Stimulated activated CD4-positive, alpha-beta T cell treated with anti-CD3 and anti-CD28 coated beads, Interleukin-4, amount 100 ng/mL, for 24 hours (primary cell): ENCODE data around the gene LHFPL3.
"Not testable (repeated sequence)": the region's sequence is repeated elsewhere in the genome, so short reads cannot be mapped to it uniquely, and the experiment has no call there.

Source experiments
- DNase-seq: peaks from one replicate; pipeline ENCODE4 v3.0.0-alpha.2; 2020

The LHFPL3 gene

DNA sequence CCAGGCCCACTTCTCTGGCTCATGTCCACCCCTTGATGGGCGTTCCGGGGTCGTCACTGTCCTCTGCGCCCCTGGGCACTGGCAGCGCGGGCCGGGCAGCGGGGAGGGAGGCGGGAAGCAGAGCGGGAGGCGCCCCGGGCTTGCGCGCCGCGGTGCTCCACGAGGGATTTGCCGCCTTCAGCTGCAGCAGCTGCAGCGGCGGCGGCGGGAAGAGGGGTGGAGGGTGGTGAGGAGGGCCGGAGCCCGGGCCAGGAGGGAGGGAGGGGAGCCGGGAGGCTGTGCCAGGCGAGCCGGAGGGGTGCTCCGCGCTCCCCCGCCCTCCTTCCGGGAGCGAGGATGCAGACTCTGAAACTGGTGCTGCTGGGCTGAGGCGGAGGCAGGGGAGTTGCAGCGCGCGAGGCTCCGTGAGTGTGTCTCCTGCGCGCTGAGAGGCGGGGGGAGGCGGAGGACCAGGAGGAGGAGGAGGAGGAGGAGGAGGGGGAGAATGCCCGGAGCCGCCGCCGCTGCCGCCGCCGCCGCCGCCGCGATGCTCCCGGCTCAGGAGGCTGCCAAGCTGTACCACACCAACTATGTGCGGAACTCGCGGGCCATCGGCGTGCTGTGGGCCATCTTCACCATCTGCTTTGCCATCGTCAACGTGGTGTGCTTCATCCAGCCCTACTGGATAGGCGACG is at the start of gene LHFPL3:
LHFPL3 (plus strand) TSS at position 308 of the 674 bp plus-strand sequence.
- no peak for DNase-seq

DNA sequence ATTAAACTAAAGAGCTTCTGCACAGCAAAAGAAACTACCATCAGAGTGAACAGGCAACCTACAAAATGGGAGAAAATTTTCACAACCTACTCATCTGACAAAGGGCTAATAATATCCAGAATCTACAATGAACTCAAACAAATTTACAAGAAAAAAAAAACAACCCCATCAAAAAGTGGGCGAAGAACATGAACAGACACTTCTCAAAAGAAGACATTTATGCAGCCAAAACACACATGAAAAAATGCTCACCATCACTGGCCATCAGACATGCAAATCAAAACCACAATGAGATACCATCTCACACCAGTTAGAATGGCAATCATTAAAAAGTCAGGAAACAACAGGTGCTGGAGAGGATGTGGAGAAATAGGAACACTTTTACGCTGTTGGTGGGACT is 46.7 kb upstream of the LHFPL3 start:
- DNase-seq = not testable (repeated sequence)

DNA sequence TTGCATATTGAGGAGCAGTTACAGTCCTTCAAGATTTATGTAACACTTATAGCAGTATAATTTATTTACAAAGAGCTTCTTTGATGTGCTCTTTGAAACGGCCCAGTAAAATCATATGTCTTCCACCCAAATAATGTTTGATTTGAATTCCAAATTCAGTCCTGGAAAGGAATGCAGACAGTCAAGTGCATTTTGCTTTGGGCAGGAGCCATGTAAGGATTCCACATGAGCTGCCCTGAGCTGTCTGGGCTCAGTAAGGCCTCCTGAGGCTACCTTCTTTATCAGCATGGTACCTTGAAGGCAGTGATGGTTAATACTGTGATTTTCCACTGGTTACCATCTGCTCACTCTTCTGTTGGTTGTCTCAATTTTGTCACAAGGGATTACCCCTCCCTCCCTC is 41.6 kb upstream of the LHFPL3 start:
- DNase-seq = no peak

DNA sequence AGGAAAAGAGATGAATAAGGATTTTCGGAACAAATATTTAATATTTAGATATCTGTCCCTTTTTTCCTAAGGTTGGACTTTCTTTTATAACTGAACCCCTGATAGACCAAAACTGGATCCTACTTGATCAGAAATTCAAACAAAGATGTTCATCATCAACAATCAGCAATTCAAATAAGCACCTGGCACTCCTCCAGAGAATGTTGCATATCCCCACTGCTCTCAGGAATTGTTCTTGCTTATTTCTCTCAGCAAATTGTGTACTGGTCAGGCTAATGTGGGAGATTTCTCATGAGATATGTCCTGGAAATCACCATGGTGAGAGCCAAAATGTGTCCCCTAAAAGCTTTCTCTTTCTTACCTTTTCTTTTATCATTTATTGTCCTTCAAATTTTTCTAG is 40.3 kb upstream of the LHFPL3 start:
- no peak for DNase-seq

DNA sequence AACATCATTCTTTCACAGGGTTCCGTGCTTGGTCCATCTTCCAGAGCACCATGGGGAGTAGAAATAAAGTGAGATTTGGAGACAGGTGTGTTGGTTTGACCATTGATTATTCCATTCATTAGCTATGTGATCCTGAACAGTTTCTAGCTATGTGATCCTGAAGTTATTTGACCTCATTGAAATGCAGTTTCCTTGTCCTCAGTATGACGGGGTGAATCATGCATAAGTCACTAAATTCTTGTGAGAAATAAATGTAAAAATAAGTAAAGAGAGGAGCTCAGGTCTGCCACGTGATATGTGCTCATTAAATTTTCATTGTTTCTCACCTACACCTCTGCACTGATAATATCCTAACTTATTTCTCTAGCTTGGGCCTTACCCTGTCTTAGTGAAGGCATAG is 34.1 kb upstream of the LHFPL3 start:
- DNase-seq = no peak

DNA sequence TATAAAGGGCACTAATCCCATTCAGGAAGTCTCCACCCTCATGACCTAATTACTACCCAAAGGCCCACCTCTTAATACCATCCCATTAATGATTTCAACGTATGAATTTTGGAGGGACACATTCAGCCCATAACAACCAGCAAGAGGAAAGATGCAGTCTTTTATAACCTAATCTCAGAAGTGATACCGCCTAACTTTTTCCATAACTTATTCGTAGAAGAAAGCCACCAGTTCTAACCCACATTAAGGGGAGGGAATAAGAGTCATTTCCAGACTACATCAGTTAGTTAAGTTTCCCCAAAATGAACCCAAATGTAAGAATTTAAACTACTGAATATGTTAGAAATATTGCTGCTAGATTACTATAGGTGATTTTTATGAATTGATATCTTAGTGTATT is 32.1 kb upstream of the LHFPL3 start:
- no peak for DNase-seq

DNA sequence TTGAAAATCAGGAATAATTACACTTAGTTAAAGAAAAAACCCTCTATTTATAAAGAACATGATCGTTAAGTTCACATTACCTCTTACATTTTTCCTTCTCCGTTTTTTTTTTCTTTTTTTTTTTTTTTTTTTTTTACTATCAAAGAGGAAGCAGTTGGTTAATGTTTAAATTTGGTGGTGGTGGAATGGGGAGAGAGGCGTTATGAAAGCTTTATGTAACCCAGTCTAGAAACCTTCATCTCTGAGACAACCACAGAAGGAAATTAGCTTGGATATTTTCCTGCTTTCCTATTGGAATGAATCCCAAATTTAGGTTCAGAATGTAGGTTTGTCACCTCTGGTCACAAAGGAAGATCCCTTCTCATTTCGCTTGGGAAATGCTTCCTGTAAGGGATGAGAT is 31.5 kb upstream of the LHFPL3 start:
- DNase-seq = no peak

DNA sequence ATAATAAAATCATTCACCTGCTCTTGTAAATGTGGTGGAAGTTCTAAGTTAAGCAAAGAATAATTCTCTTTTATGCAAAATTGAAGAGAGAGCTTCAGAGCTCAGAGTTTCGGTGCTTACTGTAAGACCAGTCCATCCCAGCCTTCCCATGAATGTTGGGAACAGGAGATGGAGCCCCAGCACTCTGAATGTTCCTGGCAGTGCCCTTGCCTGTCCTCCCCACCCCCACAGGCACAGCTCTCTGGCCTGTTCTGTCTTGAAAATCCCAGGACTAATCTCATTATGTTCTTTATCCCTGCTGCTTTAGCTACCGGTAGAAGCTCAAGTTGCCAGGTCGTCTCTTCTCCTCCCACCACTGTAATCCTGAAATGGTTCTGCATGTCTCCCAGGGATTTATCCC is 29.1 kb upstream of the LHFPL3 start:
- DNase-seq = no peak

DNA sequence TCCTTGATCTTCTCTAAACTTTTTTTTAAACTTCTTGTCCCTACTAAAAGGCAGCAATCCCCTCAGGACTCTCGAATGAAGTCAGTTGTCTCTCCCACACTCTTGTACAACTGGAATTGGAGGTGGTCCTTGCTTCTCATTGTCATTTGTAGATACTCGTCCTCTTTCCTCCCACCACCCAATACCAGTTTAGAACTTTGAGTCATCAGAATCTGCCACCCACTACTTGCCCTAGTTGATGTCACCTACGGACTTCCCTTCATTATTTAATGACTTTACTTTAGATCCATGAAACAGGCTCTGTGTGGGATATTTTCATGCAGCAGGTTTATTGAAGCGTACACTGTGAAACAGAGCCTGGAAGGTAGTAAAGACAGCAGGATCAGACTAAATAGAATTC is 28.6 kb upstream of the LHFPL3 start:
- DNase-seq = no peak

DNA sequence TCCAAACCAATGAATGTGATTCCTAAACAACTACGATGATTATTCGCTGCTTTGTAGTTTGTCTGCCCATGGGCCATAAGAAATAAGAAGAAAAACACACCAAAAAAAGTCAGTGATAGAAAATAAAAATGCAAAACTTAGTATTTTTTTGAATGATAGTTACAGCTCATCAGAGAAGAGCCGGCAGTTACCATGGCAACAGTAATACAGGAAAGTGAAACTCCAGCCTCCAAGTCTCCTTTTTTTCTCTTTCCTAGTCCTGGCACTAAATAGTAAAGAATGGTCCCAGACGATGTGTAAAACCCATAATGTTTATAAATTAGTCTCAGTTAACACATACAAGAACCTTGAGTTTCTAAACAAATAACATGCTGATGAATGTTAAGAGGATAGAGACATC is 21.6 kb upstream of the LHFPL3 start:
- DNase-seq = no peak

DNA sequence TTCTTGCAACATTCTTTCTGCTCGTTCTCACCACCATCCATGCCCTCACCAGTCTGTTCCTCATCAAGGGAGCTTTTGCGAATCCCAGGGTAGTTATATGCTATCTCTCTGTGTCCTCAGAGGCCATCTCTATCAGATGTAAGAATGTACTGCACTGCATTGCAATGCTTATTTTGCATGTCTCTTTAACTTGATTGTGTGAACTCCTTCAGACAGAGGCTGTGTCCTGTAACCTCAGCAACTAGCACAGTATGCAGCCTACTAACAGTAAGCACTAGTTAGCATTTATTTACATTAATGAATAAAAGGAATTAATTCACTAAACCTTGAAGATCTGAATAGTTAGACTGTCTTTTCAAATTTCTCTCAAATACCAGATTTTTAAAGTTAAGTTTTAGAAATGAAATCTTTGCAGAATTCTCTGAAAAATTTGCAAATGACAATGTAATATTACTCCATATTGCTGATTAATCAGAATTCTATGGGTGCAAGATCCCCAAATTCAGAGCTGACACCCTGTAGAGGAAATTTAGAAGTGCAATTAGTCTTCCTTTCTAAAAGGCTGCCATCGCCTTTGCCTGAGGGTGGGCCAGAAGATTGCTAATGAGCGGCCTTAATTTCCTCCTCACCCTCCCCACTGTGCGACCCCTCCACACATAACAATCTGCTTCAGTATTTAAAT is 10.3 kb upstream of the LHFPL3 start:
- no peak for DNase-seq

DNA sequence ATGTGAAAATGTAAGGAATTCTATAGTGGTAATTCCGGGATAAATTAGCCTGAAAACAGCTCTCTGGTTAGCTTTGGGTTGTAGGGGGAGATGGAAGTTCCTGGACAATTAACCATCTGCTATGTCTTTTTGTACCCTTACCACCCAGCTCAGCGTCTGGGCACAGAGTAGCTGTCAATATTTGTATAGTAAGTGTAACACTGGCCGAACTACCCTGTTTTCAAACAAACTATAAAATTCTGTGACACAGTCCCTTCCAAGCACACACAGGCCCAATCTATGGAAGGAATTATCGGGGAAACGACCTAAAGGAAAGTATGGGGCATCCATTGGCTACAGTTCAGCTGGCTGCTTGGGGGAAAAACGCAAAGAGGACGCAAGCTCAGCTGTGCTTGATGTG is 869 bp upstream of the LHFPL3 start:
- DNase-seq = no peak

DNA sequence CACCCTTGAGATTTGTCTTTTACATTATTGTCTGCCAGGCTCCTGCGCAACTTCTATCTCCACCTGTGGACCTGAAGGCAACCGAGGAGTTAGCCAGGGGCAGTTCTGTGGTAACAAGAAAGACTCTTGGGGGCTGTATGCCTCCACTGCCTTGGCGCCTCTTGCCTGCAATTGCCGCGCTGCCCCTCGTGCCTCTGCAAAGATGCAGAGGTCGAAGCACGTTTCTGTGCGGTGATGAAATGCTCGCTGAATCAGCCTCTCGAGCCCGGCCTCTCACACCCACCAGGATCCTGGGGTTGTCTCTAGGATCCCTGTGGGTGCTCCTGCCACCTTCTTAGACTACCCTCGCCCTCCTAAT is 486 bp upstream of the LHFPL3 start:
- no peak for DNase-seq

DNA sequence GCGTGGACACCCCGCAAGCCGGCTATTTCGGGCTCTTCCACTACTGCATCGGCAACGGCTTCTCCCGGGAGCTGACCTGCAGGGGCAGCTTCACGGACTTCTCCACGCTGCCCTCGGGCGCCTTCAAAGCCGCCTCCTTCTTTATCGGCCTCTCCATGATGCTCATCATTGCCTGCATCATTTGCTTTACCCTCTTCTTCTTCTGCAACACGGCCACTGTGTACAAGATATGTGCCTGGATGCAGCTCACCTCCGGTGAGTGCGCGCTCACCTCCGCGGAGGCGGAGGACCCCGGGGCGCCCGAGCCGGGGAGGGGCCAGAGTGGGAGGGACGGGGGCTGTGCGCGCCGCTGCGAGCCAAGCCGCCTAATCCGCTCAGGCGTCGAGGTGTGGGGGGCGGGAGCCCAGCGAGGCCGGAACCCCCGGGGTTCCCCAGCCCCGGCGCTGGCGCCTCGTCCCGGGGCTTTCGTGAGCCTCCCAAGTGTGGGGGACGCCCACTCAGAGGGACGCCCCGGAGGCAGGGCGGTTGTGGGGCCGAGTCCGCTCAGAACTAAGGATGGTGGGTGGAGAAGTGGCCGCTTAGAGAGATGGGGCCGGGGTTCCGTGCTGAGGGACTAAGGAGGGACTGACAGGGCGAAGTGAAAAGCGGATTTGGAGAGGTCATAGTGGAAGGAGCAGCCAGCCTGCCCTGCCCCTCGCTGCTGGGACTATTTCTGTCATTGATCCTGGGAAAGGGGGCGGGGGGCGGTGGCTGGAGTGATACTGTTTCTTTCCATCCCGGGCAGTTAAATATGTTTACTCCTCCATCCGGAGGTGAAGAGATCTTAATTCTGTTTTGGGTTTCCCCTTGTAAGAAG is 795 bp downstream of the LHFPL3 start:
- no peak for DNase-seq

DNA sequence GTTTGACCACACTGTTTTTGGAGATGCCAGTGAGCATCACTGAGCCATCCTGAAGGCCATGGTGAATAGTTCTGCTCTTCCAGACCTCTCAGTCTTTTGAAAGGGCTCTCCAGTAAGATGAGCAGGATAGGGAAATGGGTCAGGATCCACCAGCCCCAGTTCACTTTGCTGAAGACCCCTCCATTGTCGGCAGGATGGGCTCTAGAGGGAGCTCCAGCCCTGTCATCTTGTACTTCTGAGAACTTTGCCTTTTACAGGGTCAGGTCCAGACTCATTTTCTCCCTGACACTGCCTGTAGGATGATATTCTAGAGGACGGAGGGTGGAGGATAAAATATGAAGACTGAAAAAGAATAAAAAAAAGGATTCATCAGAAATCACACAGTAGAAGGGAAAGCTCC is 13.1 kb downstream of the LHFPL3 start:
- DNase-seq = no peak

DNA sequence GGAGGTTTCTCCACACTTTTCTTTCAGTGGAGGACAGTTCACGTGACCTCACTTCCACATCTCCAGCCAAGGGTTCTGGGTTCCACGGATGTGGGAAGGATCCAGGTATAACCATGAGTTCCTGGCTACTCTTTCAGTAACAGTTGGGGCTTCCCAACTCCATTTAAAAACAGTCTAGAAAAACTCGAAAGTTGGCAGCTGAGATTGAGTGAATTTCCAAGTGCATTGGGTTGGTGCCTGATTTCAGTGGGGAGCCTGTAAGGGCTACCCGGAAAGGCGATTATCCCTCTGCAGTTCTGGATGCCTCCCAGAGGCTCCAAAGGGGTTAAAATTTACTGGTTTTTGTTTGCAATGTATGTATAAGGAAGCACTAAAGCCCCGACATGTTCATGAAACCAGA is 24.3 kb downstream of the LHFPL3 start:
- DNase-seq = no peak

DNA sequence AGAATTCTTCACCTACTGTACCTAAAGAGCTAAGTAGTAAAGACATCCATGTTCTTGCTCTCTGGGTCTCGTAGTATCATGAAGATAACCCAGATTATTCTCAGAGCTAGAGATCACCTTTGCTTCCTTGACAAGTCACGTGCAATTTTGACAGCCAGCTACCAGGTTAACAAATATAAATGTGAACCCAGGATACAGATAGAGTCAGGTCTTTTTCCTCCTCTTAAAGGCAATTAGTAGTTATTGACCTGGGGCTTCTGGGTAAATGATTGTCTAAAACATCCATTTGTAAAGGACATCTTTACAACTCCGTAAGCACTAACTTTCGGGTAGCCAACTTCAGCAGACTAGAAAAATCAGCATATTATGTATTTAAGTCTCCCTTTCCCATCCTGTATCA is 28.8 kb downstream of the LHFPL3 start:
- no peak for DNase-seq

DNA sequence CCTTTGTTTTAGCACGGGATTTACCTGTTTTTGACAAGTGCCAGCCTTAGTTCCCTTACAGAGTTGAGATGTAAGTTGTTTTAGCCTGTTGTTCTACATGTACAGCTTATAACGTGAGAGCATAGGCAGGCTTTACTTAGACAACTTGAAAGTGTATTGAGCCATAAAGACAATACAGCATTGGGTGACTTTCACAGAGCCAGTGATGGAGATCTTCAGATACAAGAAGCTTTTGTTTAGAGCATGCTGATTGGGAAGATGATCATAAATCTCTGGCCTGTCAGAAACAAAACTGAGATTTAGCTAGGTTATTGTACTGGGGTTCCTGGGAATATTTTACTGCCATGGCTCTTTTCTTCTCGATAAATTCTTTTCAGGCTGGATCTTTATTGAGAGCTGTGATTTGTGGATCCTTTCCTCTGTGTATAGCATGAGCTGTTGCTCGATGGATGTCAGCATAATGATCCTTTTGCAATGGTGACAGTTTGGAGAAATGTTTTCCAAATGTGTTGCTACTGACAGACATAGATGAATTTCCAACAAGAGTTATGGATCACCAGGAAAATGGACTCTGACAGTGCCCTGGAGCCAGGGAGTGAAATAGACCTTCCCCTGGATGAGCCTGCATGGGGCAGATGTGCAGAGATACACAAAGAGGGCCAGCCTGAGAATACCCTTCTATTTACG is 30.2 kb downstream of the LHFPL3 start:
- DNase-seq = no peak

DNA sequence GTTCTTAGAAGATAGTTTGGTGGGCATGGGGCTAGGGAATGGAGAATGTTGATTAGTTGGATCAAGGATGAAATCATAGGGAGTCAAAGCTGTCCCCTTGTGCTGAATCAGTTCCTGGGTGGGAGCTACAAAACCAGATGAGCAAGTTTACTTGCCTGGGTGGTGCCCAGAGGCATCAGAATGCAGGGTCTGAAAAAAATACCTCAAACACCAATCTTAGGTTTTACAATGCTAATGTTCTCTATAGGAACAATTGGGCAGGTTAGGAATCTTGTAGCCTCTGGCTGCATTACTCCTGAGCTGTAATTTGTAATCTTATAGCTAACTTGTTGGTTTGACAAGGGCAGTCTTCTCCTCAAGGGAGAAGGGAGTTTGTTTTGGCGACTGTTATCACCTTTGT is 34.4 kb downstream of the LHFPL3 start:
- DNase-seq = no peak

DNA sequence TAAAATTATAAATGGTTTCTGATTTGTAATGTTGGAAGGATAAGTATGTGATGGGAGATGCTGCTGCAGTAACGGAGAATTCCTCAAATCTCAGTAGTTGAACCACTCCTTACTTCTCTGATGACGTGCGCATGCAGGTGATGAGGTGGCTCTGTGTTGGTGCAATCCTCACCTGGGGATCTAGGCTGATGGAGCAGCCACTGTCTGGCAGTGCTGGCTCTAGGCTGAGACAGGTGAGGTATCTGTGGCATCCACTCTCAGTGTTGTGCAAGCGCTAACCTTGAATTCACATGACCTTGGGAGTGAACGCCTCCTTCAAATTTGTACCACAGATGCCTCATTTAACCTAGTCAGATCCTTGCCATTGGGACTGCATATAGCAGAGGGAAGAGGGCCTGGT is 35.0 kb downstream of the LHFPL3 start:
- no peak for DNase-seq

DNA sequence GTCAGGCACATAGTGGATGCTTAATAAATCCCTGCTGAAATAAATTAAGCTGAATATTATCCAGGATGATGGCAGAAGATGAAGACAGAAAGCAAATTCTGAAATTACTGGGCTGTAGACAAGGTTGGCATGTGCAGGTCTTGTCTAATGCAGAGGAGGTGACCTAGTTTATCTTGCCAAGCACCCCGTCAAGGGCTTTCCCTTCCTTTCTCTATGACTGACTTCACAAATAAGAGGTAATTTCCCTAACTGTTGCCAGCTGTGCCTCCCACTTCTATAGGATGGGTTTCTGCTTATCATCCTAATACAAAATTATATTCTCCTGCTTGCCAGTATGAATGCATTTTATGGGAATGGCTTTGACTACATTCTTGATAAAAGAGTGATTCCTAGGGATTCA is 38.0 kb downstream of the LHFPL3 start:
- no peak for DNase-seq

DNA sequence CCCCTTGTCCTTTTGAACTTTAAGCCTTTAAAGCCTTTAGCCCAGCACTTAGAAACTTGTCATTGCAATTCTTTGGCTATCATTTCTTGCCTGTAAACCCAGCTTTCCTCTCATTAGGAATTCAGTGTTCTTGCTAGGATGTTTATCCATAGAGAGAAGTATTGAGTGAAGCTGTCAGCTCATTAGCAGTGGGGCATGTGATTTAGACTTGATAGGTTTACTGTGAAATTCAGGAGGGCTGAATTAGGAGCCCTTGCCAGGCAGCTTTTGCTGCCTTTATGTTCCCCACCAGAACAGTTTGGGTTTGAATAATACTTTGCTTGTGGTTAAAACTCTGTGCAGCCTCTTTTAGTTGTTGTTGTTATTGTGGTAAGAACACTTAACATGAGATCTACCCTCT is 39.5 kb downstream of the LHFPL3 start:
- DNase-seq = no peak

DNA sequence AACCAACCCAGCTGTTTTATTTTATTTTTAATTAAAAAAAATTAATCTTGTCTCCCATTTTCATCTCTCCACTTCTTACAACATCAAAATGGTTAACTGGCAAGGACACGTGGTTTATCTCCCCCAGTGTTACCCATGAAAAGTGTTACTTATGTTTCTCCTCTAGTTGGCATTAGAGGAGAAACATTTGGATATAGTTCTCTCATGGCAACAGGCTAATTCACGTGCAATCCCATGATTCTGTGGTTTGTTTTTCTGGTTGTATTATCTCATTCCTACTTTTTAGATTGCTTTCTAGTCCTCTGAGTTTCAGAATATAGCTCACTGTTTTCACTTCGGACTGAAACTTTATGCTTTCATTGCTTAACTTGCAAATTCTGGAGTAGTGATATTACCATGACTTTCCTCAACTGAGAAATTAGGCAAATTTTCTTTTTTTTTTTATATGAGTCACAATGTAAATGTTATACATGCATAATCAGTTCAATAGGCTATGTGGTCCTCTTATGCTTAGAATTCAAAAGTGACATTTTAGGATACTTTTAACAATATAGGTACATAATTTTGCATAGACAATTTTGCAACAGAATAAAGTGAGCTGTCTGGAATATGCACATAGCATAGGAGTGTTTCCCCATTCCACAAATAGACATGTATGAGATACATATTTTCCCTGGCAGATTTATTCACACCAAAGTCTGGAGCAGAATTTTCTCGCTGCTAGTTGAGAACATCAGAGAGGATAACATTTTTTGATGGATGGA is 43.0 kb downstream of the LHFPL3 start:
- no peak for DNase-seq
